NCI-H187 treated with DMSO at 0.1 percent for 48 hours (cell line): ENCODE data around the gene GPR171.
A peak's percentile ranks its signal among the peaks of the same experiment; 100 is the strongest.
"Not testable (repeated sequence)": the region's sequence is repeated elsewhere in the genome, so short reads cannot be mapped to it uniquely, and the experiment has no call there.

Experiments used
- DNase-seq: peaks from one replicate; lab custom pipeline; 2025; lab: John Stamatoyannopoulos, UW

GPR171 gene

GRCh38 chr3:151203051-151203420, at the start of gene GPR171:
Gene GPR171 (minus strand): TSS chr3:151203216. CDS start chr3:151199386, 3,830 bp downstream.
- DNase-seq, result no peak

- no peak for DNase-seq
Measured at GRCh38 chr3:151248772-151249337, 45.8 kb upstream of the GPR171 start.

GRCh38 chr3:151242006-151242405, 39.0 kb upstream of the GPR171 start:
- DNase-seq, result not testable (repeated sequence)

- DNase-seq, result no peak
Measured at GRCh38 chr3:151236736-151237135, 33.7 kb upstream of the GPR171 start.

- DNase-seq, result no peak
Measured at GRCh38 chr3:151236316-151236715, 33.3 kb upstream of the GPR171 start.

GRCh38 chr3:151234825-151235224, 31.8 kb upstream of the GPR171 start:
- DNase-seq, result no peak

- no peak for DNase-seq
Measured at GRCh38 chr3:151232991-151233390, 30.0 kb upstream of the GPR171 start.

GRCh38 chr3:151232403-151232802, 29.4 kb upstream of the GPR171 start:
- DNase-seq, result not testable (repeated sequence)

GRCh38 chr3:151230646-151231045, 27.6 kb upstream of the GPR171 start:
- no peak for DNase-seq

GRCh38 chr3:151228666-151229040, 25.6 kb upstream of the GPR171 start:
- no peak for DNase-seq

GRCh38 chr3:151227807-151228665, 25.0 kb upstream of the GPR171 start:
- peak; percentile 3 for DNase-seq

- DNase-seq, result no peak
Measured at GRCh38 chr3:151227266-151227806, 24.3 kb upstream of the GPR171 start.

GRCh38 chr3:151226825-151227224, 23.8 kb upstream of the GPR171 start:
- DNase-seq, result no peak

GRCh38 chr3:151226088-151226563, 23.1 kb upstream of the GPR171 start:
- DNase-seq, result no peak

- no peak for DNase-seq
Measured at GRCh38 chr3:151225040-151225975, 22.3 kb upstream of the GPR171 start.

GRCh38 chr3:151224268-151224866, 21.4 kb upstream of the GPR171 start:
- no peak for DNase-seq

GRCh38 chr3:151219056-151219455, 16.0 kb upstream of the GPR171 start:
- DNase-seq, result no peak

- DNase-seq, result no peak
Measured at GRCh38 chr3:151218136-151218535, 15.1 kb upstream of the GPR171 start.

- DNase-seq, result no peak
Measured at GRCh38 chr3:151216641-151217607, 13.9 kb upstream of the GPR171 start.

- DNase-seq, result no peak
Measured at GRCh38 chr3:151214459-151214858, 11.4 kb upstream of the GPR171 start.
